Measurements from ENCODE around the gene BCL2L2.

Gene BCL2L2

GRCh38 chr14:23355871-23356435 is 49.3 kb downstream of the BCL2L2 start:
- no peak for DNase-seq (ENCODE audit: low spot score)

- DNase-seq (ENCODE audit: low spot score) = no peak
These were observed 50.0 kb downstream of the BCL2L2 start for GRCh38 chr14:23356662-23357061.

DNA sequence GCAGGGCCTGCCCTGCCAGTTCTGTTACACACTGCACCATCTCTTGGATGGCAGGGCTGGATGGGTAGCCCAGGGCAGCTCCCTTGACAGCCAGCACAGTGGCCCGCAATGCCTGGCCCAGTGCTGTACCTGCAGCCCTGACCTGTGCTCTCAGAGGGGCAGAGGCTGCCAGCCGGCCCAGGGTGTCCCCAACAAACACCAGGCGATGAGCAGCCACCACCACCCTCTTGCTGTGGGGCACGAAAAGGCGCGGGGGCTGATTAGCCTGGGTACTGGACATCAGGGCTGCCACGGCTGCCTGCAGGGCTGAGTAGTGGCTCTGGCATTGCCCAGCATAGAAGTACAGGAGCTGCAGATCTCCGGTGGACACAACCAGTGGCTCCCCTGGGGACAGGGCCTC is 50.6 kb downstream of the BCL2L2 start:
- DNase-seq (ENCODE audit: low spot score) = no peak

GRCh38 chr14:23358042-23358441 is 51.4 kb downstream of the BCL2L2 start:
- DNase-seq (ENCODE audit: low spot score) = no peak

DNA sequence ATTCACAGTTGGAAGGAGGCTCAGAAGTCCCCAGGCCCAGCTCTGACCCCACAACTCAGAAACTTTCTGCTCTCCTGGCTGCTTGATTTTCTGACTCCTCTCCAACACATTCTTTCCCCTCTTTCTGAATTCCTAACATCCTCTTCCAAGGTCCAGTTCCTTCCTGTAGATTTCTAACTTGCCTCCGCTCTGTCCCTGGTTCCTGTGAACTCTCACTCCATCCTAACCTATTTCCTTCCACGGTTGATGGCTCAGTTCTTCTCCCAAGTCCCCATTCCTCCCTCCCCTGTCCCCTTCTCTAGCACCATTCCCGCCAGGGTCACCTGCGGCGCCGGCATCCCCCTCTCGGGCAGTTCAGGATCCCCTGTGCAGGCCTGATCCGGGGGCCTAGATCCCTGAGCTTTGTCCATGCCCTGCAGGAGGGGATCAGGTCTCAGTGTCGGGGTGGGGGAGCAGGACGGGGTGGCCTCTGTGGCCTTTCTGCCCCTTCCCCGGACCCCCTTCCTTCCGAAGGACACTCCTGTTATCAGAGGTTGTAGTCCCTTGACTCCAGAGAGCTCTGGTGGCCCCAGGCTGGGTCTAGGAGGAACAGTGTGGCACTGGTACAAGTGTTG is 52.0 kb downstream of the BCL2L2 start:
- no peak for DNase-seq (ENCODE audit: low spot score)

GRCh38 chr14:23359167-23359626 is 52.6 kb downstream of the BCL2L2 start:
- no peak for DNase-seq (ENCODE audit: low spot score)

GRCh38 chr14:23359722-23360447 is 53.3 kb downstream of the BCL2L2 start:
- DNase-seq (ENCODE audit: low spot score) = no peak

DNA sequence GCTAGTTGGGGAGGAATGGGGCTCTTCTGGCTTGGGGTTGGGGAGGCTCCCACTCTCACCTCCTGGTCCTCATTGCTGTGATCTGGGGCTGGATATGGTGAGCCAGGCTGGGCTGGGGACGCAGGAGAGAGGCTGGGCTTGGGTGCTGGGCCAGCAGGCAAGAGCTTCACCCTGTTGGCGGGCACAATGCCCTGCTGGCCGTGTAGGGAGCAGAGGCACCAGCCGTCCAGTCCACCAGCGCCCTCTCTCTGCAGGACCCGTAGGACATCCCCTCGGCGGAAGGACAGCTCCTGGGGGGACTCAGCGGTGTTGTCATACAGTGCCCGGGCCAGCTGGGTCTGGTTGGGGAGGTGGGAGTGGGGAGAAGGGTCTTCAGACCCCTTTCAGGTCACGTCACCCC is 53.9 kb downstream of the BCL2L2 start:
- no peak for DNase-seq (ENCODE audit: low spot score)

DNA sequence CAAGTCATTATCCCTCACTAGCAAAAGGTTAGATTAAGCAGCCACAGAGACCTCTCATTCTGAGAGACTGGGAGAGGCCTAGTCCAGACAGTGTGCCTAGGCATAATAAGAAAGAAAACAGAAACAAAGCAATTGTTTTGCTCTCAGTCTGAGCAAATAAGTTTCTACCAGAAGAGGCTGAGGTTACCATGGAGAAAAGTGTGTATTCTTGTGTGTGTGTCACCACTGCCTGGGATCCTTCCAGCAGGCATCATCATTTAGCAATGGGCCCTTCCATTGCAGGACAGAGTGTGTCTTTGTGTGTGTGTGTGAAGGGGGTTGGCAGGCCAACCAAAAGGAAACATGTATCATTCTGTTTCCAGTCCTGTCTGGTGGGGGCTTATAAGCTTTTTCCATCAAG is 54.7 kb downstream of the BCL2L2 start:
- DNase-seq (ENCODE audit: low spot score) = no peak
